Activated CD8-positive, alpha-beta memory T cell treated with anti-CD3 and anti-CD28 coated beads for 36 hours (primary cell): ENCODE data around the gene AQP2. TPM values are rescaled to one million over a fixed set of nuclear protein-coding genes. Genes with fewer than 3 reads are reported as not detected.

ENCODE experiments used
- CTCF ChIA-PET: fragments of 350-600 bp; sonication (Branson Sonifier 250); formaldehyde crosslinking; loops from one replicate; lab custom pipeline; 2021; ENCODE audit warnings: antibody characterized with exemption; lab: Charles Lee
- POLR2A ChIA-PET: fragments of 350-600 bp; sonication (Branson Sonifier 250); formaldehyde crosslinking; loops from one replicate; lab custom pipeline; 2021; ENCODE audit warnings: antibody characterized with exemption; lab: Charles Lee
- total RNA-seq, 2 experiments: library from RNA; stranded (reverse); gene quantifications; one replicate each; pipeline ENCODE4 v1.2.3, GENCODE V29; 2021

Gene AQP2
- total RNA-seq, 2 experiments from 2014 or later: not detected

DNA sequence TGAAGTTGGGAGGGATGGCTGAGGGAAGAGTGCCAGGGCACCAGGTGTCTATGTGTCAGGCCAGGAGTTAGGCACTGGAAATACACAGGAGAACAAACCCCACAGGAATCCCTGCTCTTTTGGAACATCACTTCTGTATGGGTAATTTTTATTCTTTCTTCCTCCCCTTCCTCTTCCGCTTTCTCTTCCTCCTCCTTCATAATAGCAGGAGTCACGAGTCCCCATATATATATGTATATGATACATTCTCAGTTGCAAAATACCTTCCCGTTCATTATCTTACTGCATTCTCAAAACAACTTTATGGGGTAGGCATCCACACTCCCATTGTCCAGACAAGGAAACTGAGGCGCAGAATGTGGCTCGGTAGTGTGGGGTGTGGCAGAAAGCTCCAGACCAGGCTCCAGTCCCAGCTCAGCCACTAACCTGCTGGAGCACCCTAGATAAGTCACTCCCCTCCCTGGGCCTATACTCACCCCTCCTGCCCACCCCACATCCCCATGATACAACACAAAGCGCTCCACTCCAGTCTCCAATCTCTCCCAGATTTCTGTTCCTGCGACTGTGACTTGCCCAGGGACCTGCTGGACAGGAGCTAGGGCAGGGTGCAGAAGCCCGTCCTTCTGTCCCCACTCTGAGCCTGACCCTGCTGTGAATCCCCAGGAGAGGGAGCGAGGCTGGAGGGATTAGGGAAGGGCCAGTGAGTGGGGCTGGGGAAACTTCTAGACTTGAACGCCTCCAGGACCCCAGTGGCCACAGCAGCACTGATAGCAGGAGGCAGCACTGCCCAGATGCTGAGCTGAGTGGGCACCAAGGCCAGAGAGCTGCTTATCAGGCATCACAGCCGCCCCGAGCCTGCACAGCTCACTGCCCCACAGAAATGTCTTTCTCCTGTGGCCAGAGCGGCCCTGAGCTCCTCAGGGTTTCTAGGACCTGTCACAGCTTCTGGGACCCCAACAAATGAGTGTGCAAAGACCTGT, 1.4 kb upstream of the AQP2 start:
- POLR2A ChIA-PET: no interaction called here
- CTCF ChIA-PET: interaction anchor here (0.8 to 1.9 kb wide), 3 partner anchors 14 to 20 kb away, joined by 3 to 11 read pairs (median 3); no protein-coding TSS in a partner anchor

DNA sequence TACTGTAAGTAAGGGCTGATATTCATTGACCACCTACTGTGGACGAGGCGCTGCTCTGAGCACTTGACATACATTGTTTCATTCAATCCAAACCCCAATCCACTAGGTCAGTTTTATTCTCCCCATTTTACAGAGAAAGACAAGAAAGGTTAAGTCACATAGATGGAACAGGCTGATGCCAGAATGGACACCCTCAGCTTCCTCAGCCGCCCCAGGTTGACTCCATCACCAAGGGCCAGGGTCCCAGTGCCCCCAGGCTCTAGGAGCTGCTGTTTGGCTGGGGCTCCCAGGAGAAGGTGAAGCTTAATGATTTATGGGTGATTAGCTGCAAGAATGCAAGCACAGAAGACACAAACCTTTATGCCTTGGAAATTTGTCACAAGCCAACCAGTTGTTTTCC, 671 bp upstream of the AQP2 start:
- CTCF ChIA-PET: interaction anchor here (0.8 to 1.9 kb wide), 3 partner anchors 13 to 20 kb away, joined by 3 to 11 read pairs (median 3); no protein-coding TSS in a partner anchor
- POLR2A ChIA-PET: no interaction called here

DNA sequence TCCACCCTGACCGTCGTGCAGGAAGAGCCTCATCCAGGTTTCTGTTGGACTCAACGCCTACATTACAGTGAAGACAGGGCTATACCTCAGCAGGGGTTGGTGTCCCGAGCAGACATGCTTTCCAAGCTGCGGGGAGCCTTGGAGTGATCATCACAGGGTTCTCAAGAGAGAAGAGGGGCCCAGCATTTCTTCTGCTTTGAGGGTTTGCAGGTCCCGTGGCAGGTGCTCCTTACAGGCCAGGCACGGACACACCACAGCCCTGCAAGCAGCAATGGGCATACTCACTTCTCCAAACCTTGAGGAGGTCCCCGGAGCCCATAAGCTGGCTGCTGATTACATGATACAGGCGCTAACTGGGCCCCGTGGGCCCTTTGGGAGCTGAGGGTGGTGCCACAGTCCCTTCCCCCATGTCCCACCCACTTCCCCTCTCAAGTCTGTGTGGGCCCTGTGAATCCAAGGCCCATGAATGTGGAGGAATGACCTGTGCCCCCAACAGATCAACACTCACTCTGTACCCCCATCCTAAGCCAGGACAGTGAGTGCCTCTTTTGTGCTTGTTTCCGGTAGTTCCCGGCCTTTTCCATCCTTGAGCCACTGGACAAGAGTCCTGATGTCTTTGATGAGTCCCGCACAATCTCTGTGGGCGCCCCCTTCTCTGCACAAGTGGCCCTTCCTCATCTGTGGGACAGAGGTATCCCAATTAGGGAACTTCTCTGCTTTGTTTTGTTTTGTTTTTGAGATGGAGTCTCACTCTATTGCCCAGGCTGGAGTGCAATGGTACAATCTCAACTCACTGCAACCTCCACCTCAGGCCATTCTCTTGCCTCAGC, 1.1 kb downstream of the AQP2 start:
- ChIA-PET CTCF (no interaction called here), POLR2A (no interaction called here)

DNA sequence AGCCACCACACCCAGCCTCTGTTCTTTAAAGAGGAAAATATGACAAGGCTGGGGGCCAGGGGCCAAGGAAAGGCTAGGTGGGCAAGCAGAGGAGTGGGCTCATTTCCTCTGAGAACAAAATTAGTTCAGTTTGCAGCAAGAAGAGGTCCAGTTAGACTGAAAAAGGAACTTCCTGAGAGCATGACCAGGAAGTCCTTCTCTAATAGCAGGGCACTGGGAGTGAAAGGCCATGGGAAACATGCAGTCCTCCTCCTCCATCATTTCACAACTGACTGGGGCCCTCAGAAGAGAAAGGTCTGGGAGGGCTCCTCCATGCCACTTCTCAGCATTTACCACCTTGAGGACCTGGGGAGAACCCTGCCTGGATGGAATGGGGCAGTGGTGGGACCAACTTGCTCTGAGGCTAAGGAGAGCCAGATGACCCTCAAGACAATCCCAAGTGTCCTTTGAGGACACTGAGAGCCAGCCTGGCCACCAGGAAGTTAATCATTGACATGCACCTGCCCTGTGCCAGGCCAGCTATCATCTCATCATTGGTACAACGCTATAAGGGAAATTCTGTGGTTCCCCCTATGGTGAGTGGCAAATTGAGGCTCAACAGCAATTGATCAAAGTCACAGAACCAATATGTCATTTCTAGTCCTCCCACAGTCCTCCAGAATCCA, 2.0 kb downstream of the AQP2 start:
- CTCF ChIA-PET: interaction anchor here (0.6 to 4.2 kb wide), 2 partner anchors 14 to 51 kb away, joined by 5 to 22 read pairs; no protein-coding TSS in a partner anchor
- POLR2A ChIA-PET: no interaction called here

DNA sequence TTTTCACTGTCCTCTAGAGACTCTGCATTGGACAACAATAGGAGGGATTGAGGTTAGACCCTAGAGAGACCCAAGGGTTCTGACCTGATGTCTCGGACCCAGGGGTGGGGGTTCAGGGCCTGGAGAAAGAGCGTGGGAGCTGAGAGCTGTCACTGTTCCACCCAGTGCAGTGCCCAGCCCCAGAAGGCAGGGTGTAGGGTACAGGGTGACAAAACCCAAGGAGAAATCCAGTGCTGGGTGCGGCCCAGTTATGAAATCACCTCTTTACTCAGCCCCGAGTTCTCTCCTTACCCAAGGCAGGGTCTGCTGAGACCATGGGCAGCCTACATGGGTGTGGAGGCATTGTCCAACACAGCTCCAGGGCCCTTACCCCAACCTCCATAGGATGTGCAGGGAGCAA, 2.6 kb downstream of the AQP2 start:
- POLR2A ChIA-PET: no interaction called here
- CTCF ChIA-PET: interaction anchor here (4.2 kb wide), 1 partner anchor 14 kb away, joined by 22 read pairs; no protein-coding TSS in a partner anchor

DNA sequence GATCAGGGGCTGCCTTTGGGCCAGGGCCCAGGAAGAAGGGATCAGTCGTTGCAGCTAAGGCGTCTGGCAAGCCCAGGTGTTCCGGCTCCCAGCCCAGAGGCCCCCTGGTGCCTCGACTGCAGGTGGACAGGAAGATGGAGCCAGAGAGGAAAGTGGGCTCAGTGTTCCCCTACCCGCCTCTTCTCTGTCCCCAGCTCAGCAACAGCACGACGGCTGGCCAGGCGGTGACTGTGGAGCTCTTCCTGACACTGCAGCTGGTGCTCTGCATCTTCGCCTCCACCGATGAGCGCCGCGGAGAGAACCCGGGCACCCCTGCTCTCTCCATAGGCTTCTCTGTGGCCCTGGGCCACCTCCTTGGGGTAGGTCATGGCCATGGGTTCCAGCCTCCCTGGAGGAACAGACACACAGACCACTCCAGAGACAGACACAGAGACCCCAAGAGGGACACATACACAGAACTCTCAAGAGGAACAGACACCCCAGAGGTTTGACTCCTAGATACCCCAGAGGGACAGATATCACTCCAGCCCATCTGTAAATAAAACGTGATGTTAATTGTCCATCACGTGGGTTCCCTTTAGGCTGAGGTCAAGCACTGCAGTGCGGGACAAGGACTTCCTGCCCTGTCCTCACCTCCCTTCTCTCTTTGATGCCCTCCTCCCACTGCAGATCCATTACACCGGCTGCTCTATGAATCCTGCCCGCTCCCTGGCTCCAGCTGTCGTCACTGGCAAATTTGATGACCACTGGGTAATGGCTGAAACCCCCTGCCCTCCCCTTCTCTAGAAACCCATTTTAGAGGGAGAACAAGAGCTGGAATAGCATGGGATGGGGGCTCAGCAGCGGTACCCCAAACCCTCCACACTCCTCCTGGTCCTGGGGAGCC, 3.7 kb downstream of the AQP2 start:
- ChIA-PET POLR2A (no interaction called here), CTCF (interaction anchor here (1.1 to 4.2 kb wide), 2 partner anchors 13 to 23 kb away, joined by 3 to 22 read pairs; no protein-coding TSS in a partner anchor)

DNA sequence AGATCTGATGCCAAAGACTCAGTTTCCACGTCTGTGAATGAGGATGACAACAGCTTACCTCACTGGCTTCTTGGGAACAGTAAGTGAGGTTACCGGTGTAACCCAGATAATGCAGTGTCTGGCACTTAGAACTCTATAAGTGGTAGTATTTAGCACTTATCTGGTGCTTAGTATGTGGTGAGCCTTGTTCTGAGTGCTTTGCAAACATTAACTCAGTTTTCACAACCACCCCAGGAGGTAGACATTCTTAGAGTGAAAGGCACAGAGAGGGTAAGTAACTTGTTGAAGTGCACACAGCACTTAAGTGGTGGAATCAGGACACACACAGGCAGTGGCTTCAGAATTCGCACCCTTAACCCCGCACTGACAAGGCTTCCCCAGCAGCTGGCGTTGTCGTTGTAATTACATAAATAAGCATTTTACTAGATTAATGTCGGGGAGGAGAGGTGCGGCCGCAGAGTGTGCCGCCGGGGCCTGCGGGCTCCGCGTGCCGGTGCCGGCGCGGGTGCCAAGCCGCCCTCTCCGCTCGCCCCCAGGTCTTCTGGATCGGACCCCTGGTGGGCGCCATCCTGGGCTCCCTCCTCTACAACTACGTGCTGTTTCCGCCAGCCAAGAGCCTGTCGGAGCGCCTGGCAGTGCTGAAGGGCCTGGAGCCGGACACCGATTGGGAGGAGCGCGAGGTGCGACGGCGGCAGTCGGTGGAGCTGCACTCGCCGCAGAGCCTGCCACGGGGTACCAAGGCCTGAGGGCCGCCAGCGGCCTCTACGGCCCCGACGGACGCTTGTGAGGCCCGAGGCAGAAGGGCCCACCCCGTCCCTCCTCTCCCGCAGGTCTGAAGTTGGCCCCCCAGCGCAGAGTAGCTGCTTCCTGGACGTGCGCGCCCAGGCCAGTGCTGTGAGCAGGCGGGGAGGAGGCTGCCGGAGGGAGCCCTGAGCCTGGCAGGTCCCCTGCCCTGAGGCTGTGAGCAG, 4.6 kb downstream of the AQP2 start:
- CTCF ChIA-PET: interaction anchor here (1.0 to 4.2 kb wide), 3 partner anchors 9 to 12 kb away, joined by 4 to 22 read pairs (median 10); no protein-coding TSS in a partner anchor
- POLR2A ChIA-PET: no interaction called here

DNA sequence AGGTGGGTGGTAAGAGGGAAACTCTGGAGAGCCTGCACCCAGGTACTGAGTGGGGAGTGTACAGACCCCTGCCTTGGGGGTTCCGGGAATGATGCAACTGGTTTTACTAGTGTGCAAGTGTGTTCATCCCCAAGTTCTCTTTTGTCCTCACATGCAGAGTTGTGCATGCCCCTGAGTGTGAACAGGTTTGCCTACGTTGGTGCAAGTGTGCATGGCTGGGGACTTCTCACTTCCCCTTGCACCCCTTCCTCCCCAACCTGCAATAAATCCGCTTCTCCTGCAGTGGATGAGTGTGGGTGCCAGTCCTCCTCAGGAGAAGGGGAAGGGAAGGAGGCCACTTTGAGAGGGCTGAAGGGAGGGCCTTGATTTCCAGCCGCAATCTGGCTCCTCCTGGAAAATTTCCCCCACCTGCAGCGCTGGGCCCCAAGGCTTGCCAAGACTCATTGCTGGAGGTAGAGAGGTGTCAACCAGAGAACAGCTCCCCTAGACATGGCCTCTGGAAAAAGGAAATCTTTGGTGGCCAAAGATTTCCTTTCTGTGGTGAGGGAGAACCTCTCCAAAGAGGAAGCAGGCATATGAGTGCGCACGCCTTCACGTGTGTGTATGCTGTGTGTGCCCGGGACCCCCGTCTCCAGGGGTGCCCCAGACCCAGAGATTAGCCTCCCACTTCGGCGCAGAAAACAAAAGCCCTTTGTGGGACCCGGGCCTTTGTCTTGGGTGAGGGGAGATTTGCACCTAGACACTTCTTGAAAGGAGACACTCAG, 5.5 kb downstream of the AQP2 start:
- ChIA-PET POLR2A (no interaction called here), CTCF (interaction anchor here (1.0 to 4.2 kb wide), 3 partner anchors 9 to 11 kb away, joined by 4 to 22 read pairs (median 10); no protein-coding TSS in a partner anchor)

DNA sequence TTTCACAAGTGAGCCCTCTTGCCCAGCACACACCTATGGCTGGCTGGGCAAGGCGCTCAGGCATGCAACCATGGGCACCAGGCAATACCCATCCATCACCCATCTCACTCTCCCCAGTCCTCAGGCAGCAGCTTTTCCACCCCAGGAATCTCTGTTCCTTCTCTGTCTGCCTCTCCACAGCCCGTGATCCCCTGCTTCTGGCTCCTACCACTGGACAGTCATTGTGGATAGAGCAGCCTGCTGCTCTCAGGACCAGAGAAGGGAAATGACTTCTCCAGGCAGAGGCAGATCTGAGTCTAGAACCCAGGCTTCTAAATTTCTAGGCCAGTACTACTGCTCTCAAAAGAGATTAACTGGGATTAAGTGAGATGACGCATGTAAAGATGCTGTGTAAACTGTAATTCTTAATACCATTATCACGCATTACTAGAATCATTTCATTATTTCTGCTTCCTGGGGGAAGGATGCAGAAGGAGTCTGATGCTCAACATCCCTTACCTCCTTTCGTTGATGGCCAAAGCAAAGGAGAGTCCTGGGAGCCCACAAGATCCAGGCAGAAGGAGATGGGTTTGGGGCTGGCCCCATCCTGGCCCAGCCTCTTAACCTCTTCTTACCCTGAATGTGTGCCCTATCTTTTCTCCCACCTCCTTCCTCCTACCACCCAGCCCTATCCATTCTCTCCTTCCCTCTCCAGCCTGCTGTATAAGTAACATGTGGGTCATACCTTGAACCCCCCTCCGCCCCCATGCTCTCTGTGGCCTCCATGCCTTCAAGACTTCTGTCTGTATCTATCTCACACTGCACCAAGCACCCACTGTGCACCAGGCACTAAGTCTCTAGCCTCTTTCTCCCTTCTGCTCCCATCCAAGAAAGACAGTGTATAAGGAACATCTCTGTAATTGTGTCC, 6.4 kb downstream of the AQP2 start:
- POLR2A ChIA-PET: no interaction called here

DNA sequence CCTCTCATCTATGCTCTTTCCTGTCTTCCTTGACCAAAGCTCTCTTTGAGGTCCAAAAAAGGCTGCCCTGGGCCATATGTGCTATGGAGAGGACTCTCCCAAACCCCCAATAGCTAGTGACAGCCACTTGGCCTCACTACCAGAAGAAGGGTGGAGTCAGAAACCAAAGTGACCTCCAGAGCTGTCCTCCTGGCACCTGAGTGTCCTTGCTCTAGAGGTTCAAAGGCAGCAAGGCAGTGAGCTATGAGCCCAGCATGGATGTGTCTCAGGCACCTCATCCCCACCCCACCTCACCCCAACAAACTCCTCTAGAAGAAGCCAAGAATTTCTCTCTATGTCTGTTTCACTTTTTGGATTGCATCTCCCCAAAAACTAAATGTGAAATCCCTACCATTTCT, 7.0 kb downstream of the AQP2 start:
- POLR2A ChIA-PET: no interaction called here
- CTCF ChIA-PET: interaction anchor here (2.7 kb wide), 1 partner anchor 9 kb away, joined by 8 read pairs; no protein-coding TSS in a partner anchor

More for the DNA sequence above, 6.4 kb downstream of the AQP2 start:
- CTCF ChIA-PET: interaction anchor here (2.7 to 4.2 kb wide), 2 partner anchors 10 kb away, joined by 8 to 22 read pairs; no protein-coding TSS in a partner anchor

DNA sequence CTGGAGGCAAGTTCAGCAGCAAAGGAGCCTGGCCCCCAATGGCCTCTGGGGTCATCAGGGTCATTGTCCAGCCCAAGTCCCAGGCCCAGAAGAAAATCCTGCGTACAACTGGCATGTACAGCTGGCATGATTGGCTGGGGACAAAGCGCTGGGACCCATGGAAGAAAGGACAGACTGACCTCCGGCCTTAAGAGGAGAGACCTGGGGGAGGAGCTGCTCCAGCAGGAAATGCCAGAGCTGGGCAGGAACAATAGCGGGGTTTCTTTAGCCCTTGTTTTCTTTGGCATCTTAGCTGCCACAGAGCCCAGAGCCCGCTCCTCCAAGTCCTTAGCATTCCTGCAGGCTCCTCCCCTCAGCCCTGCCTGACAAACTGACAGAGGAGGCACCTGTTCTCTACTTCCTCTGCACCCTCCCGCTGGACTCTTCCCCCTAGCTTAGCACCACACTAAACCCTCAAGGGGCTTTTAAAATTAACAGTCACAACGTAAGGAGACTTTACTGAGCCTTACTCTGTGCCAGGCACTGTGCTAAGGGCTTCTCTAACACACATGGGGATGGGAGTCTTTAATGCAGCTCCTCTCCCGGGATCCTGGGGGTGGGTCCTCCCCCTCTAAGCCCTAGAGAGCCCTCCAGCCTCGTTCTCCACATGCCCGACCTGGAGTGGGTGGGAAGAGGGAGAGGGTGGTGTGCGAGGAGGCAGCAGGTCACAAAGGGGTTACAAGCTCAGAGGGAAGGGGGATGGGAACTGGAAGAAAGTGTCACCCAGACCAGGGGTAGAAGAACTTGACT, 9.3 kb downstream of the AQP2 start:
- ChIA-PET POLR2A (no interaction called here), CTCF (interaction anchor here (1.2 to 2.7 kb wide), 4 partner anchors 7 to 96 kb away, joined by 3 to 11 read pairs (median 6); no protein-coding TSS in a partner anchor)

DNA sequence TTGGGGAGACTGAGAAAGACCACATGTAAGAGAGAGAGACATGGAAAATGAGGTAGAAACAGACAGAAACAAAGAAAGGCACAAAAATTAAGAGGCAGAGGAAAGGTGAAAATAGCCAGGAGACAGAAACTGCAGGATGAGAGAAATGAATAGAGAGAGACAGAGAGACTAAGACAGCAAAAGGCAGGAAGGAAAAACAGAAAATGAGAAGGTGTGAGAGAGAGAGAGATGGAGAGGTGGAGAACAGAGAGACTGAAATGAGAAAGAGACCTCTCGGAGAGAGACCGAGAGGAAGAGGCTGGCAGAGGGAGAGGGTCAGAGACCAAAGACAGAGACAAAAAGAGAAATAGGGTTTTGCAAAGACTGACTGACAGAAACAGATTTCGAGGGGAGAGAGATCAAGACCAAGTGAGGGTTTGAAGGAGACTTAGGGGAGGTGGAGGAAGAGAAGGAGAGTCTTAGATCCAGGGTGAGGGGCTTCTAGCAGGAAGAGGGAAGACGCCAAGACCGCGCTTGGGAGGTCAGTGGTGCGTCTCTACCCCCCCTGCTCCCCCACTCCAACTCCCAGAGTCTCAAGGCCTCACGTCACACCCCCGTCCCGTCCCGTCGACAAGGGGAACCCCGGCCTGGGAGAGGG, 10.1 kb downstream of the AQP2 start:
- POLR2A ChIA-PET: no interaction called here

DNA sequence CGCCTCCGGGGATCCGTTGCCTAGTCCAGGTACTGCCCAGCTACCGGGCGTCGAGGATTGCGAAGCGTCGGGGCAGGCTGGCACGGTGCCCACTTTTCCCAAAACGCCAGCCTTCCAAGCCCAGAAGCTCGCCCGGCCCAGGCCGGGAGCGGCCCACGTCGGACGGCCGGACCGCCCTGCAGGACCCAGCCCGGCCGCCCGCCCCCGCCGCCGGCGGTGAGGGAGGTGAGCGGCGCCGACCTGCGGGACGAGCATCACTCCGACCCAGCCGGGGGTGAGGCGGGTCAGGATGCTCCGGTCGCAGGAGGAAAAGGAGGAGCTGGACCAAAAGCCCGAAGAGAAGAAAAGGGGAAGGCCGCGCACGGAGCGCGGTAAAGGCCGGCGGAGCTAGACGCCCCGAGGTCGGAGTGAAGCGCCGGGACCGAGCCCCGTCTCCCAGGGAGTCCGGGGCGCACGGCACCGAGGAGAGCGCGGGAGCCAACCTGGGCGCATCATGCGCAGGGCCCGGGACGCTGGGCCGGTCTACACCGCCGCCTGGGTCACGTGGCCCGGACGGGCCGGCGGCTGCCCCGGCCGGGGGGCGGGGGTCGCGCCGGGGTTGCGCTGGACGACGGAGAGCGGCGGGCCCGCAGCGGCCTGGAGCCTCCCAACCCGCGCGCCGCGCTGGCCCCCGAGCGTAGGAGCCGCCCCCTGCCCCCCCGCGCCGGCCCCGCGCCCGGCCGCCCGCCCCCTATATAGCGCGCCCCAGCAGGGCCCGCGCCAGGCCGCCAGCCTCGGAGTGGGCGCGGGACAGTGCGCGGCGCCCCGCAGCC, 10.8 kb downstream of the AQP2 start, which contains the start of gene AQP5:
Gene AQP5, plus strand, starts transcription at position 762 of the 812 bp plus-strand sequence. CDS start 146 bp downstream, outside the sequence.
- ChIA-PET POLR2A (no interaction called here), CTCF (interaction anchor here (1.3 kb wide), 1 partner anchor 16 kb away, joined by 3 read pairs; no protein-coding TSS in a partner anchor)

More for the DNA sequence above, 10.1 kb downstream of the AQP2 start:
- CTCF ChIA-PET: interaction anchor here (1.2 to 2.2 kb wide), 3 partner anchors 15 to 95 kb away, joined by 3 to 11 read pairs (median 3); no protein-coding TSS in a partner anchor
